Motor neuron (in vitro differentiated cells): ENCODE data around the gene CPLANE2. TPM values are rescaled to one million over a fixed set of nuclear protein-coding genes. Genes with fewer than 3 reads are reported as not detected.

ENCODE experiments used
- ATAC-seq, 8 experiments: fragments of 200-7000 bp; cut with Tn5 transposase; replicated peaks in 6 of 8; 2 replicates each; pipeline ENCODE4 v1.8.0; 2021; ENCODE audit warnings: mild to moderate bottlenecking in 8 of 8, moderate library complexity in 8 of 8
- H3K27ac ChIP-seq, 2 donors: fragments of 250-450 bp; sonication (Bioruptor Pico); 2 replicates each; pipeline ENCODE4 v1.9.0; 2021; ENCODE audit warnings: antibody characterized with exemption in 2 of 2, mild to moderate bottlenecking in 2 of 2, moderate library complexity in 1 of 2
- H3K4me1 ChIP-seq, 2 donors: fragments of 250-450 bp; sonication (Bioruptor Pico); replicated peaks in 1 of 2; 2 replicates each; pipeline ENCODE4 v1.6.1; 2021; ENCODE audit warnings: antibody characterized with exemption in 2 of 2, mild to moderate bottlenecking in 2 of 2, moderate library complexity in 1 of 2
- H3K4me3 ChIP-seq, 5 donors: fragments of 250-450 bp; sonication (Bioruptor Pico); 2 replicates each; pipeline ENCODE4 v1.9.0; 2021; ENCODE audit warnings: antibody characterized with exemption in 5 of 5, mild to moderate bottlenecking in 5 of 5, moderate library complexity in 4 of 5
- WGBS, 10 experiments: fragments of 450-650 bp; shearing (Covaris generic); methylation state at CpG; one replicate each; pipeline ENCODE4 v1.0.0; 2022; 5-methylcytosine and 5-hydroxymethylcytosine counted together
- in situ Hi-C, 9 experiments: fragments of 400-800 bp; cut with MboI; loops; one replicate each; pipeline ENCODE4 v1.15.0; 2021; ENCODE audit warnings: low sequenced_read_pairs in 9 of 9, low pct_unique_long_range_greater_than_20kb in 2 of 9; ENCODE audit not compliant: unreplicated experiment in 9 of 9
- total RNA-seq, 8 experiments: library from RNA; unstranded; fragments of 300-600 nt; gene quantifications; 2 replicates each; pipeline versions ENCODE4 v1.2.3 to v1.2.4, GENCODE V29; 2022

Gene CPLANE2, protein sequence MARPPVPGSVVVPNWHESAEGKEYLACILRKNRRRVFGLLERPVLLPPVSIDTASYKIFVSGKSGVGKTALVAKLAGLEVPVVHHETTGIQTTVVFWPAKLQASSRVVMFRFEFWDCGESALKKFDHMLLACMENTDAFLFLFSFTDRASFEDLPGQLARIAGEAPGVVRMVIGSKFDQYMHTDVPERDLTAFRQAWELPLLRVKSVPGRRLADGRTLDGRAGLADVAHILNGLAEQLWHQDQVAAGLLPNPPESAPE
- total RNA-seq = 10 to 100 TPM in 4 of 8 experiments, 1 to 10 TPM in 4; 5.0 to 14.4 (median 10.1) TPM

DNA sequence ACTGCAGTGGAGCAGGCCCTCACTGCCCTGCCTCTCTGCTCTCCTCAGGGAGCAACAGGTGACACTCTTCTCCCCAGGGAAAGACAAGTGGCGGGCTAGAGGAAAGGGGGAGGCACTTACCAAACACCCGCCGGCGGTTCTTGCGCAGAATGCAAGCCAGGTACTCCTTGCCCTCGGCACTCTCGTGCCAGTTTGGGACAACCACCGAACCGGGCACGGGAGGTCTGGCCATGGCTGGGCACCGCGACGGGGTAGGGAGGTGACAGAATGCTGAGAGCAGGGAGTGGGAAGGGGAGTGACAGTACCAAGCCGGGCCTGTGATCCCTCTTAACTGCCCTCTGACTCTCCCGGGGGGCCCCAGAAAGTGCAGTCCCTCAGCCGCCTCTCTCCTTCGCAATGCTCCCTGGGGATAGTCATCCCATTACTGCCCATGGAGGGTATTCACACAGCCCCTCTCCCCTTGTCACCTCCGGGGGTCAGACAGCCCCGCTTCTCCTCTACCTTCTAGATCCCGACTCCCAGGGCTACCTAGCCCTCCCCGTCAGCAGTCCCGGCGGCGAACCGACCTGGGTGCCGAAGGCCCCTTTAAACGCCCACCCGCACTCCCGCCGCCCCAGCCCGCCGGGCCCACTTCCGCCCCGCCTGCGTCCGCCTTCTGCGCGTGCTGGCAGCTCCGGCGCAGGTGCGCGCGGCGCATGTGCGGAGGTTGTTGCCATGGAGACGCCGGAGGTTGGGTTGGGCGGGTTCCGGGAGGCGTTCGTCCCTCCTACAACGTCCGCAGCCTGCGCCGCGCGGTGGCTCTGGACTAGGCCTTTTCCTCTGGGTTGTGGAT is at the start of gene CPLANE2:
Gene CPLANE2, minus strand, starts transcription at position 673 of the 832 bp plus-strand sequence. Its CDS starts 441 bp downstream, at position 232.
- H3K27ac ChIP-seq = peak within 1 kb of the TSS; percentile 78 to 85
- H3K4me3 ChIP-seq = peak within 1 kb of the TSS; percentile 44 to 58 (median 48)
- peak; percentile 90 to 95 (median 92) for ATAC-seq
- peaks cover 7 to 14% of the 10 kb centered on the region in 2 donors for H3K4me1 ChIP-seq
- in situ Hi-C loops = no loop called here
- 0 to 19% (median 9%) methylated on average over 3 to 13 of the region's 57 CpGs; no CpG with 5 or more reads in 4 of the 10 experiments for WGBS, 10 experiments

DNA sequence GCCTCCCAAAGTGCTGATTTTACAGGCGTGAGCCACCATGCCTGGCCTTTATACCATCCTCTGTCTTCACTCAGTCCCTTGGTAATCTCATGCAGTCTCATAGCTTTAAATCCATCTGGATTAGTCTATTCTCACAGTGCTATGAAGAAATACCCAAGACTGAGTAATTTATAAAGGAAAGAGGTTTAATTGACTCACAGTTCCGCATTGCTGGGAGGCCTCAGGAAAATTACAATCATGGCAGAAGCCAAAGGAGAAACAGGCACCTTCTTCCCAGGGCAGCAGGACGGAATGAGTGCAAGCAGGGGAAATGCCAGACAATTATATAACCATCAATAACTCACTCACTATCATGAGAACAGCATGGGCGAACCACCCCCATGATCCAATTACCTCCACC is 49.1 kb upstream of the CPLANE2 start:
- H3K4me1 ChIP-seq = no peaks in the 10 kb centered on the region
- in situ Hi-C loops = no loop called here
- 67 to 100% (median 94%) methylated on average over 1 to 4 of the region's 4 CpGs; no CpG with 5 or more reads in 4 of the 10 experiments for WGBS, 10 experiments
- no peak for ATAC-seq
- H3K4me3 ChIP-seq = no peak overlapping the region
- H3K27ac ChIP-seq = no peak overlapping the region

DNA sequence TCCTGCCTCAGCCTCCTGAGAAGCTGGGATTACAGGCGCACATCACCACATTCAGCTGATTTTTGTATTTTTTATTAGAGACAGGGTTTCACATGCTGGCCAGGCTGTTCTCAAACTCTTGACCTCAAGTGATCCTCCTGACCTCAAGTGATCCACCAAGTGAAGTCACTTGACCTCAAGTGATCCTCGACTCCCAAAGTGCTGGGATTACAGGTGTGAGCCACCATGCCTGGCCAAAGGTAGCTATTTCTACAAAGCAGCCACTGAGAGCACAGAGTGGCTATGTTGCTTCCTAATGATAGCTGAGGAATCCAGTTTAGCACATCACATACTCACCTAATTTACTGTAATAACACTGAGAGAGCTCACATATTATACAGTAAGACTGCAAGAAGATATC is 44.8 kb upstream of the CPLANE2 start:
- Histone ChIP-seq H3K4me1 (no peaks in the 10 kb centered on the region), H3K27ac (no peak overlapping the region), H3K4me3 (no peak overlapping the region)
- ATAC-seq = no peak
- WGBS, 10 experiments = 83 to 100% (median 93%) methylated on average over 1 to 2 of the region's 2 CpGs; no CpG with 5 or more reads in 2 of the 10 experiments
- in situ Hi-C loops = no loop called here

DNA sequence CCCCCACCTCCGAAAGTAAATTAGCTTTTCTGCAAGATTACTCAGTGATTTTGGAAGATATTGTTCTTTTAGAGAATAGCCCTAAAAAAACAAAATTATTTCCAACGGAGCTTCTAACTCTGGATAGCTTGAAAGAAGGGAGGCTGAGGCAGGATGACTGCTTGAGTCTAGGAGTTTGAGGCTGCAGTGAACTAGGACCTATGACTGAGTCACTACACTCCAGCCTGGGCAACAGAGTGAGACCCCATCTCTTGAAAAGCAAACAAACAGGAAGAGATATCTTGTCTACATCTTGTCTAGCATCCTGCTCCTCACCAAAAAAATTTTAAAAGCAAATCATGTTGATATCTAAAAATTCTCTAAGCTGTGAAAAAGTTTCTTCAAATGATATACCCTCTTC is 42.2 kb upstream of the CPLANE2 start:
- in situ Hi-C loops = no loop called here
- Histone ChIP-seq H3K27ac (no peak overlapping the region), H3K4me3 (no peak overlapping the region), H3K4me1 (no peaks in the 10 kb centered on the region)
- WGBS, 10 experiments = 80 to 100% (median 94%) methylated on average over 1 to 2 of the region's 2 CpGs; no CpG with 5 or more reads in 3 of the 10 experiments
- ATAC-seq = no peak

DNA sequence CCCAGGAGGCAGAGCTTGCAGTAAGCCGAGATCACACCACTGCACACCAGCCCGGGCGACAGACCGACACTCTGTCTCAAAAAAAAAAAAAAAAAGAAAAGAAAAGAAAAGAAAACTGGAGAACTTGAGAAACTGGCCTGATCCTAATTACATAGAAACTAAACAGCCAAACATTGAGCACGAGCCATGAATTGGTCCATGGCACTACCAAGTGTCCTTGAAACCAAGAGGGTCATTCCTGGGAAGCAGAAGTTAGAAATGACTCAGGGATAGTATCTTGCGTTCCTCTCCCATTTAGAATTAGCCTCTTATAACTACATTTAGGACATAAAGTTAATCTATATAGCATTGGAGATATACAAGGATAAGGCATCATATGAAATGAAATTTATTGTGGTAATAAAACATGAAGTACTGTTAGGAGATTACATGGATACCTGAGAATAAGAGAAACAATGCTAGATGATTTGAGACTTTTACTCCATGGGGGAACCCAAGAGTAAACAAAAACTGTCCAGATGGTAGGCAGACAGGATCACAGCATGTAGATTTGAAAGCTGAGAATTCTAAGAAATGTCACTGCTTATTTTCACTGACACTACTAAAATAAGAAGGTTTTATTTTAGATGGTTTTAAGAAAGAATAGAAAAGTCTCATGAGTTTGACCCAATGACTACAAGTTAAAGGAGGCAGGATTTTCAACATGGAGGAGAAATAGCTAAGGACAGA is 39.5 kb upstream of the CPLANE2 start:
- no peak for ATAC-seq
- Histone ChIP-seq H3K4me1 (no peaks in the 10 kb centered on the region), H3K4me3 (no peak overlapping the region), H3K27ac (no peak overlapping the region)
- in situ Hi-C loops = no loop called here
- WGBS, 10 experiments = 53 to 100% (median 93%) methylated on average over 1 to 6 of the region's 6 CpGs

DNA sequence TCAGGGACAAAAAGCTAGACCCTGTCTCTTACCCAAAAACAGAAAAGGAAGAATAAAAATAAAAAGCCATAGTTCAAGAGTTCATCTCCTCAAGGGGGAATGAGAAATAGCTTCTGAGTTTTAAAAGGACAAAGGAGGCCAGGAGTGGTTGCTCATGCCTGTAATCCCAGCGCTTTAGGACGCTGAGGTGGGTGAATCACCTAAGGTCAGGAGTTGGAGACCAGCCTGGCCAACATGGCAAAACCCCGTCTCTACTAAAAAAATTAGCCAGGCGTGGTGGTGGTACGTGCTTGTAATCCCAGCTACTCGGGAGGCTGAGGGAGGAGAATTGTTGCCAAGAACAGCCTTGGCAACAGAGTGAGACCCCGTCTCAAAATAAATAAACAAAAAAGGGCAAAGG is 38.6 kb upstream of the CPLANE2 start:
- Histone ChIP-seq H3K4me1 (no peaks in the 10 kb centered on the region), H3K4me3 (no peak overlapping the region), H3K27ac (no peak overlapping the region)
- ATAC-seq = no peak
- WGBS, 10 experiments = 50 to 98% (median 93%) methylated on average over 2 to 7 of the region's 7 CpGs; no CpG with 5 or more reads in 4 of the 10 experiments
- in situ Hi-C loops = no loop called here

DNA sequence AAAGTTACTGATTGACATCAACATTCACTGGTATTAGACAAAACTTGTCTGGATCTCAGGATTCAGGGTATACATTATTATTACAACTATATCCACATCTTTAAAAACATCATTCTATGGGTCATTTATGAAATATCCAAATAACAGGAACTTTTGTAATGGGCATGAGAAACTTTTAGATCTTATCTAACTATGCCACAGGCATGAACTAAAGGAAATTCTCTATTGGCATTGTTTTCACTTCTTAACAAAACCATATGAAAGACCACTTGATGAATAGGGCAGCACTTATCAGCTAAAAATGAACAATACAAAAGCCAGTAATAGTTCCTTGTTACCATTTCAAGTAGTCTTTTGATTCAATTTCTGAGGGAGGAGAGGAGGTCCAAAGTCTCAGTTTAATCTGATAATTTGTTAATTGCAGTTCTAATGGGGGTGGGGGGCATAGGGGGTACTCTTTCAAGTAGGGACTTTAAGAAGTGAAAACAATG is 30.8 kb upstream of the CPLANE2 start:
- Histone ChIP-seq H3K4me3 (no peak overlapping the region), H3K4me1 (no peaks in the 10 kb centered on the region), H3K27ac (no peak overlapping the region)
- in situ Hi-C loops = no loop called here
- no peak for ATAC-seq

DNA sequence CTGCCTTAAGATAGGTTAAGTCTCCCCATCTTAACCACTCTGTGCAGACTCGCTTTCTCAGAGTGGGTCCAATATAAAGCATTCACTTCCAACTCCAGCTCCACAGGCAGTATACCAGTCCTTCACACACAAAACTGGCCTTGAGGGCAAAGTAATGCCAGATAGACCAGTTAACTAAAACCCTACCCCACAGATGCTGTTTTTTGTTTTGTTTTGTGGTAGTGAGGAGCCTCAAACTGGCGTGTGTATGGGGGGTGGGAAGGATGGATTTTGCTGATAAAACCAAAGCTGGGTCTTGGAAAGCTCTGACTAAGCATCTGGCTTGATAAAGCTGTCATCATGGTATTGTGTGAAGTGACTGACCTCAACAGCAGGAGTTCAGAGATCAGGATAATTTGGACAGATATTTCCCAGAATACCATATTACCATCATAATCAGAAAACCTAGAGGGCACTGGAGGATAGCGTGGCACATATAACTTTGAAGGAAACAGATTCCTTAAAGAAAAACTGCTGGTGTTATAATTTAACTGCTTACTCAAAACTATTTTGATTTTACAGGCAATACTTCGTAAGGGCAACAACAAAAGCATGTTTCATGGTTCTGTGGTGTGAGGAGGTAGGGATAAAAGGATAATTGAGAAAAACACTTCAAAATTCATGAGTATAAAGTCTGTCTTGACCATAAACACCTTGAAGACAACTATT is 29.6 kb upstream of the CPLANE2 start:
- in situ Hi-C loops = no loop called here
- WGBS, 10 experiments = 74 to 98% (median 91%) methylated on average over 2 to 4 of the region's 4 CpGs
- Histone ChIP-seq H3K4me3 (no peak overlapping the region), H3K27ac (no peak overlapping the region), H3K4me1 (no peaks in the 10 kb centered on the region)
- no peak for ATAC-seq

DNA sequence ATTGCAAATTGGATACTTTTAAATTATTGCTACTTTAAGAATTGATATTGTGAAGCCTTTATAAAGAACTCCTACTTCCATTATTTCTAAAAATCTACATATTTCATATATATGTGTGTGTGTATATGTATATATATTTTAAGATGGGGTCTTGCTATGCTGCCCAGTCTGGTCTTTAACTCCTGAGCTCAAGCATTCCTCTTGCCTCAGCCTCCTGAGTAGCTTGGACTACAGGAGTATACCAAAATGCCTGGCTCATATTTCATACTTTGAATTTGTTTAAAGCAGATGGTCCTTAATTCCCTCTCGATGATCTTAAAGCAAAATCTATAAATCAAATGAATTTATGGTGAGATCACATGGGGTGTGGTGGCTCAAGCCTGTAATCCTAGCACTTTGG is 25.1 kb upstream of the CPLANE2 start:
- in situ Hi-C loops = no loop called here
- WGBS, 10 experiments = 56 to 100% (median 100%) methylated on average over 1 of the region's 1 CpG; no CpG with 5 or more reads in 3 of the 10 experiments
- no peak overlapping the region for H3K27ac ChIP-seq
- no peak for ATAC-seq
- no peaks in the 10 kb centered on the region for H3K4me1 ChIP-seq
- H3K4me3 ChIP-seq = no peak overlapping the region

DNA sequence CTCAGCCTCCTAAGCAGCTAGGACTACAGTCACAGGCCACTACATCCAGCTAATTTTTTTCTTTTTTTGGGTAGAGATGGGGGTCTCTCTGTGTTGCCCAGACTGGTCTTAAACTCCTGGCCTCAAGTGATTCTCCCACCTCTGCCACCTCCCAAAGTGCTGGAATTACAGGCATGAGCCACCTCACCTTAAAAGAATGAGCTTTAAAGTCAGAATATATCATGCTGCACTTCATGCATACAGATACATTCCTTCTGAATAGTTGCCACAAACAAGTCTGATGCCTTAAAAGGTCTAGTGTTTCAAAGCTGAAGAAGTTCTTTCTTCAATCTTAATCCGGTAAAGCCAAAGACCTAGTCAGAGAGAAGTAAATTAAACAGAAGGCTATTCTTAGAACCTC is 23.8 kb upstream of the CPLANE2 start:
- H3K4me3 ChIP-seq = no peak overlapping the region
- 11 to 100% (median 86%) methylated on average over 1 of the region's 1 CpG; no CpG with 5 or more reads in 3 of the 10 experiments for WGBS, 10 experiments
- peak in 3 of 8 experiments; percentile 29 to 46 (median 31) for ATAC-seq
- in situ Hi-C loops = no loop called here
- H3K4me1 ChIP-seq = peaks cover 0 to 4% of the 10 kb centered on the region in 2 donors
- no peak overlapping the region for H3K27ac ChIP-seq

DNA sequence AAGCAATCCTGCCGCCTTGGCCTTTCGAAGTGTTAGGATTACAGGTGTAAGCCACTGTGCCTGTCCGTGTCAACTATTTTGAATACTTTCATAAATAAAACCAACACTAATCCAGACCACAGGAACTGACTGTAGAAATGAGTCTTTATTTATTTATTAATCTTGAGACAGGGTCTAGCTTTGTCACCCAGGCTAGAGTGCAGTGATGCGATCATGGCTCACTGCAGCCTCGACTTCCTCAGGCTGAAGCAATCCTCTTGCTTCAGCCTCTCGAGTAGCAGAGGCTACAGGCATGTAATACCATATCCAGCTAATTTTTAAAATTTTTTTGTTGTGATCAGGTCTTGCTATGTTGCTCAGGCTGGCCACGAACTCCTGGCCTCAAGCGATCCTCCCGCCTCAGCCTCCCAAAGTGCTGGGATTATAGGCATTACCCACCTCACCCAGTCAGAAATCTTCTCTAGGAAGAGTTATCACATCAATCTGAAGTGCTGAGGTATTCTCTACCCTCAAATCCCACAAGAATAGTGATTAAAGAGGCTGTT is 21.7 kb upstream of the CPLANE2 start:
- Histone ChIP-seq H3K4me1 (peaks cover 7 to 21% of the 10 kb centered on the region in 2 donors), H3K27ac (no peak overlapping the region), H3K4me3 (no peak overlapping the region)
- no peak for ATAC-seq
- in situ Hi-C loops = no loop called here
- WGBS, 10 experiments = 71 to 100% (median 94%) methylated on average over 1 to 9 of the region's 9 CpGs

DNA sequence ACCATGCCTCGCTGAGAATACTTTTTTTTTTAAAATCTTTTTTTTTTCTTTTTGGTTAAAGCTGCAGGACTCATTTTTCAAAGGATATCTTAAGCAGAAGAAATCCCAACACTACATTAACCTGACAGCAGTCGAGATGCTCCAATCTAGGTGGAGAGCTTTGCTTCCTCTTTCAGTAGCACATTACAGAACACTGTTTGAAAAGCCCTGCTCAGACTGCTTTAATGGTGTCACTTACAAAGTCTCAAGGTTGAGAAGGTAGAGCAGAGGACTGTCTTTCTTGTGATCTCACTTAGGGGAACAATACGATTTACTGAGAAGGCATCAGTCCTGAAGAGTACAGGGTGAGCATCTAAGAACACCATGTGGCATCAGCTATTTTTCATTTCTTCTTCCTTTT is 21.0 kb upstream of the CPLANE2 start:
- ATAC-seq = no peak

More for the DNA sequence above, 21.0 kb upstream of the CPLANE2 start:
- Histone ChIP-seq H3K4me3 (no peak overlapping the region), H3K27ac (no peak overlapping the region), H3K4me1 (peaks cover 10 to 28% of the 10 kb centered on the region in 2 donors)
- in situ Hi-C loops = no loop called here
- 71 to 100% (median 95%) methylated on average over 1 to 3 of the region's 3 CpGs; no CpG with 5 or more reads in 2 of the 10 experiments for WGBS, 10 experiments
